ENCODE data around the gene CCDC91.
"Not testable (repeated sequence)": the region's sequence is repeated elsewhere in the genome, so short reads cannot be mapped to it uniquely, and the experiment has no call there.

DNA sequence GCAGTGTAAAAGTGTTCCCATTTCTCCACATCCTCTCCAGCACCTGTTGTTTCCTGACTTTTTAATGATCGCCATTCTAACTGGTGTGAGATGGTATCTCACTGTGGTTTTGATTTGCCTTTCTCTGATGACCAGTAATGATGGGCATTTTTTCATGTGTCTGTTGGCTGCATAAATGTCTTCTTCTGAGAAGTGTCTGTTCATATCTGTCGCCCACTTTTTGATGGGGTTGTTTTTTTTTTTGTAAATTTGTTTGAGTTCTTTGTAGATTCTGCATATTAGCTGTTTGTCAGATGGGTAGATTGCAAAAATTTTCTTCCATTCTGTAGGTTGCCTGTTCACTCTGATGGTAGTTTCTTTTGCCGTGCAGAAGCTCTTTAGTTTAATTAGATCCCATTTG lies 140.0 kb downstream of the CCDC91 start:
- not testable (repeated sequence) for TF ChIP-seq EZH2 (IDR thresholded peaks at IDR 0.05; ENCODE audit: low read length, missing control alignments); CTCF (conservative IDR thresholded peaks at IDR 0.05 in 1 of 2, IDR thresholded peaks at IDR 0.05 in 1 of 2; ENCODE audit: low read depth in 1 of 2, low read length in 2 of 2)

All from fibroblast of lung (primary cell).